Esophagus squamous epithelium (tissue), 4 donors: ENCODE results near the gene SEMA4D.

Source experiments
- CTCF ChIP-seq, 6 experiments: fragments of 450-650 bp in 4 of 6; fragments of 200-600 bp in 2 of 6; sonication (generic) in 2 of 6; IDR thresholded peaks; one replicate each; pipeline ENCODE4 v1.5.1; 2016 to 2019; ENCODE audit warnings: antibody characterized with exemption in 6 of 6, mild to moderate bottlenecking in 4 of 6, moderate library complexity in 4 of 6
- POLR2A ChIP-seq, 4 donors: fragments of 450-650 bp; IDR thresholded peaks; one replicate each; pipeline ENCODE4 v1.6.1; 2017; ENCODE audit warnings: antibody characterized with exemption in 4 of 4, mild to moderate bottlenecking in 4 of 4, moderate library complexity in 3 of 4

- TF ChIP-seq POLR2A (IDR thresholded peaks at IDR 0.05), result no peak
- no peak for TF ChIP-seq CTCF (IDR thresholded peaks at IDR 0.05)
Observed at GRCh38 chr9:89502671-89503070, 4.8 kb upstream of the SEMA4D start.
